Chondrocyte (in vitro differentiated cells): ENCODE results near the gene RUNX1. TPM values are rescaled to one million over a fixed set of nuclear protein-coding genes. Genes with fewer than 3 reads are reported as not detected.
"Not testable (repeated sequence)": the region's sequence is repeated elsewhere in the genome, so short reads cannot be mapped to it uniquely, and the experiment has no call there.

ENCODE experiments used
- DNase-seq: peaks from one replicate; pipeline ENCODE4 v3.0.0; 2021; ENCODE audit warnings: mixed read lengths, low spot score
- H3K27ac Mint-ChIP-seq: one replicate; pipeline ENCODE4 v1.8.0; 2021; ENCODE audit warnings: mild to moderate bottlenecking, moderate library complexity, mixed read lengths; ENCODE audit not compliant: unreplicated experiment
- H3K27me3 Mint-ChIP-seq: 2 replicates; pipeline ENCODE4 v1.8.0; 2021; ENCODE audit warnings: low read depth, mixed read lengths
- H3K36me3 Mint-ChIP-seq: 2 replicates; pipeline ENCODE4 v1.8.0; 2021; ENCODE audit warnings: low read depth, mixed read lengths
- H3K4me1 Mint-ChIP-seq: 2 replicates; pipeline ENCODE4 v1.8.0; 2021; ENCODE audit warnings: low read depth, mild to moderate bottlenecking, mixed read lengths
- H3K4me3 Mint-ChIP-seq: one replicate; pipeline ENCODE4 v1.8.0; 2021; ENCODE audit warnings: mild to moderate bottlenecking, moderate library complexity, mixed read lengths; ENCODE audit not compliant: unreplicated experiment
- H3K9me3 Mint-ChIP-seq: 2 replicates; pipeline ENCODE4 v1.8.0; 2021; ENCODE audit warnings: low read depth, mixed read lengths
- CTCF ChIP-seq: fragments of 200-600 bp; sonication (generic); IDR thresholded peaks from 2 replicates; pipeline ENCODE4 v1.5.0; 2021; ENCODE audit warnings: antibody characterized with exemption, mild to moderate bottlenecking, moderate library complexity
- total RNA-seq: library from RNA; stranded (reverse); gene quantifications from 3 replicates; pipeline ENCODE4 v1.2.1, GENCODE V29; 2021

The RUNX1 gene
- total RNA-seq, 1 donor from 2014 or later: 37.9 TPM

GRCh38 chr21:34952701-34953100, 96.4 kb downstream of the RUNX1 start:
- H3K27ac Mint-ChIP-seq: no peak overlapping the region
- no peaks in the 10 kb centered on the region for H3K9me3 Mint-ChIP-seq
- H3K4me3 Mint-ChIP-seq: no peak overlapping the region
- H3K36me3 Mint-ChIP-seq: peaks cover 2% of the 10 kb centered on the region
- DNase-seq: no peak
- H3K4me1 Mint-ChIP-seq: peaks cover 11% of the 10 kb centered on the region
- TF ChIP-seq CTCF: no peak
- H3K27me3 Mint-ChIP-seq: no peaks in the 10 kb centered on the region

GRCh38 chr21:34951868-34952267, 97.2 kb downstream of the RUNX1 start:
- H3K27ac Mint-ChIP-seq, H3K4me3 Mint-ChIP-seq: not testable (repeated sequence)

GRCh38 chr21:34950980-34951379, 98.1 kb downstream of the RUNX1 start:
- no peak for DNase-seq
- TF ChIP-seq CTCF: no peak
- peaks cover 28% of the 10 kb centered on the region for H3K4me1 Mint-ChIP-seq
- no peak overlapping the region for H3K27ac Mint-ChIP-seq
- H3K36me3 Mint-ChIP-seq: peaks cover 2% of the 10 kb centered on the region
- no peaks in the 10 kb centered on the region for H3K27me3 Mint-ChIP-seq
- no peaks in the 10 kb centered on the region for H3K9me3 Mint-ChIP-seq
- H3K4me3 Mint-ChIP-seq: no peak overlapping the region

More at GRCh38 chr21:34951868-34952267, 97.2 kb downstream of the RUNX1 start:
- H3K9me3 Mint-ChIP-seq, H3K36me3 Mint-ChIP-seq, H3K27me3 Mint-ChIP-seq, DNase-seq: not testable (repeated sequence)
- H3K4me1 Mint-ChIP-seq: peaks cover 19% of the 10 kb centered on the region

GRCh38 chr21:34949499-34949898, 99.6 kb downstream of the RUNX1 start:
- H3K27me3 Mint-ChIP-seq: no peaks in the 10 kb centered on the region
- H3K4me1 Mint-ChIP-seq: peaks cover 30% of the 10 kb centered on the region
- TF ChIP-seq CTCF: no peak
- DNase-seq: no peak
- H3K36me3 Mint-ChIP-seq: no peaks in the 10 kb centered on the region
- no peak overlapping the region for H3K27ac Mint-ChIP-seq
- H3K4me3 Mint-ChIP-seq: no peak overlapping the region
- no peaks in the 10 kb centered on the region for H3K9me3 Mint-ChIP-seq

- H3K9me3 Mint-ChIP-seq: no peaks in the 10 kb centered on the region
- TF ChIP-seq CTCF: no peak
- H3K36me3 Mint-ChIP-seq: no peaks in the 10 kb centered on the region
- no peaks in the 10 kb centered on the region for H3K27me3 Mint-ChIP-seq
- H3K4me3 Mint-ChIP-seq: no peak overlapping the region
- H3K27ac Mint-ChIP-seq: no peak overlapping the region
- H3K4me1 Mint-ChIP-seq: peaks cover 30% of the 10 kb centered on the region
- no peak for DNase-seq
These were observed 100.1 kb downstream of the RUNX1 start for GRCh38 chr21:34949030-34949429.

GRCh38 chr21:34948157-34948556, 100.9 kb downstream of the RUNX1 start:
- Mint-ChIP-seq H3K9me3 (no peaks in the 10 kb centered on the region), H3K4me1 (peaks cover 28% of the 10 kb centered on the region), H3K36me3 (no peaks in the 10 kb centered on the region), H3K4me3 (no peak overlapping the region), H3K27me3 (no peaks in the 10 kb centered on the region), H3K27ac (no peak overlapping the region)
- DNase-seq: no peak
- TF ChIP-seq CTCF: no peak
